IPS DF 6.9 (cell line): ENCODE results near the gene CAPZB.

ENCODE experiments used
- DNase-seq: peaks from one replicate; pipeline ENCODE4 v3.0.0-alpha.2; 2013; ENCODE audit warnings: low read depth, low spot score
- H3K27ac ChIP-seq: one replicate; pipeline ENCODE4 v1.5.1; 2013; ENCODE audit warnings: low read length, control low read depth
- H3K27me3 ChIP-seq: 2 replicates; pipeline ENCODE4 v1.6.1; 2013; ENCODE audit warnings: mild to moderate bottlenecking, low read length; ENCODE audit not compliant: control insufficient read depth, insufficient read depth
- H3K36me3 ChIP-seq: 2 replicates; pipeline ENCODE4 v1.6.1; 2013; ENCODE audit warnings: low read length; ENCODE audit not compliant: control insufficient read depth, insufficient read depth
- H3K4me1 ChIP-seq: 2 replicates; pipeline ENCODE4 v1.6.1; 2013; ENCODE audit warnings: low read length; ENCODE audit not compliant: control insufficient read depth, insufficient read depth
- H3K4me3 ChIP-seq: 2 replicates; pipeline ENCODE4 v1.5.1; 2013; ENCODE audit warnings: mild to moderate bottlenecking, low read length
- H3K9me3 ChIP-seq: 2 replicates; pipeline ENCODE4 v1.6.1; 2013; ENCODE audit warnings: low read length, inconsistent platforms; ENCODE audit not compliant: control insufficient read depth, insufficient read depth
- WGBS: extraction: QIAGEN DNeasy Blood & Tissue Kit; methylation state at CpG from one replicate; pipeline ENCODE4 v1.1.7; 2013; ENCODE audit warnings: mixed read lengths, missing lambda C conversion rate; ENCODE audit not compliant: insufficient read length, insufficient coverage; 5-methylcytosine and 5-hydroxymethylcytosine counted together

CAPZB gene

GRCh38 chr1:19406680-19407079, 78.7 kb downstream of the CAPZB start:
- no peaks in the 10 kb centered on the region for H3K27me3 ChIP-seq
- no peaks in the 10 kb centered on the region for H3K9me3 ChIP-seq
- peaks cover 11% of the 10 kb centered on the region; the same call in 1 of the 2 replicates for H3K4me1 ChIP-seq
- H3K36me3 ChIP-seq, result no peaks in the 10 kb centered on the region
- H3K27ac ChIP-seq, result no peak overlapping the region
- no CpG with 5 or more reads among the region's 5 CpGs for WGBS
- no peak for DNase-seq
- H3K4me3 ChIP-seq, result no peak overlapping the region

- no peak overlapping the region for H3K27ac ChIP-seq
- WGBS, result no CpG with 5 or more reads among the region's 22 CpGs
- no peaks in the 10 kb centered on the region for H3K36me3 ChIP-seq
- no peaks in the 10 kb centered on the region for H3K9me3 ChIP-seq
- DNase-seq, result no peak
- H3K27me3 ChIP-seq, result no peaks in the 10 kb centered on the region
- peaks cover 12% of the 10 kb centered on the region; the same call in 1 of the 2 replicates for H3K4me1 ChIP-seq
- no peak overlapping the region for H3K4me3 ChIP-seq
Measured at GRCh38 chr1:19405761-19406487, 79.4 kb downstream of the CAPZB start.

GRCh38 chr1:19405195-19405760, 80.1 kb downstream of the CAPZB start:
- no peaks in the 10 kb centered on the region for H3K27me3 ChIP-seq
- H3K36me3 ChIP-seq, result no peaks in the 10 kb centered on the region
- H3K4me1 ChIP-seq, result peaks cover 16% of the 10 kb centered on the region; the same call in 1 of the 2 replicates
- WGBS, result no CpG with 5 or more reads among the region's 10 CpGs
- no peaks in the 10 kb centered on the region for H3K9me3 ChIP-seq
- no peak overlapping the region for H3K27ac ChIP-seq
- DNase-seq, result no peak
- H3K4me3 ChIP-seq, result no peak overlapping the region

- no peak for DNase-seq
- no peaks in the 10 kb centered on the region for H3K36me3 ChIP-seq
- H3K27ac ChIP-seq, result no peak overlapping the region
- no peaks in the 10 kb centered on the region for H3K27me3 ChIP-seq
- no peaks in the 10 kb centered on the region for H3K9me3 ChIP-seq
- H3K4me3 ChIP-seq, result no peak overlapping the region
- WGBS, result no CpG with 5 or more reads among the region's 5 CpGs
- H3K4me1 ChIP-seq, result peaks cover 16% of the 10 kb centered on the region; the same call in 1 of the 2 replicates
Measured at GRCh38 chr1:19404748-19405147, 80.6 kb downstream of the CAPZB start.

GRCh38 chr1:19403256-19403655, 82.1 kb downstream of the CAPZB start:
- H3K9me3 ChIP-seq, result no peaks in the 10 kb centered on the region
- H3K27me3 ChIP-seq, result no peaks in the 10 kb centered on the region
- no peaks in the 10 kb centered on the region for H3K36me3 ChIP-seq
- no CpG with 5 or more reads among the region's 5 CpGs for WGBS
- no peak overlapping the region for H3K4me3 ChIP-seq
- no peak overlapping the region for H3K27ac ChIP-seq
- no peak for DNase-seq
- peaks cover 16% of the 10 kb centered on the region; the same call in 1 of the 2 replicates for H3K4me1 ChIP-seq

- no peak for DNase-seq
- WGBS, result no CpG with 5 or more reads among the region's 7 CpGs
Measured at GRCh38 chr1:19402031-19402813, 83.1 kb downstream of the CAPZB start.

DNA sequence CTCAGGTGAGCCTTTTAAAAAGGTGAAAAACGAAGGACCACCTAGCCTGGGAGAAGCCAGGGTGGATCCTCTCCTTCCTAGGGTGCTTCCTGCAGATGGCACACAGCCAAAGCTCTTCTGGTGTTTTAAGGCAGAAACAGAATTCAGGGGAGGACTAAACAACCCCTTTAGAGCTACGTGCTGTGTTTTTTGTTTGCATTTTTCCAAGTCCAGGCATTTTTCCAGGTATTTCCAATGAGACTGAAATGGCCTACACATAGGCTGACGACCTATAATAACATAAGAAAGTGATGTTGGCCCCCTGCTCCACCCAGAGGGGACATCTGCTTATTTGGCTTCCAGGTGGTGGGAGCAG, 83.8 kb downstream of the CAPZB start:
- H3K36me3 ChIP-seq, result no peaks in the 10 kb centered on the region
- no peak overlapping the region for H3K27ac ChIP-seq
- DNase-seq, result no peak
- H3K9me3 ChIP-seq, result no peaks in the 10 kb centered on the region
- whole genome bisulfite sequencing, result no CpG with 5 or more reads among the region's 3 CpGs
- no peak overlapping the region for H3K4me3 ChIP-seq
- no peaks in the 10 kb centered on the region for H3K27me3 ChIP-seq
- peaks cover 13% of the 10 kb centered on the region; the same call in 1 of the 2 replicates for H3K4me1 ChIP-seq

More at GRCh38 chr1:19402031-19402813, 83.1 kb downstream of the CAPZB start:
- Histone ChIP-seq H3K9me3 (no peaks in the 10 kb centered on the region), H3K4me1 (peaks cover 13% of the 10 kb centered on the region; the same call in 1 of the 2 replicates), H3K27me3 (no peaks in the 10 kb centered on the region), H3K36me3 (no peaks in the 10 kb centered on the region), H3K27ac (no peak overlapping the region), H3K4me3 (no peak overlapping the region)

DNA sequence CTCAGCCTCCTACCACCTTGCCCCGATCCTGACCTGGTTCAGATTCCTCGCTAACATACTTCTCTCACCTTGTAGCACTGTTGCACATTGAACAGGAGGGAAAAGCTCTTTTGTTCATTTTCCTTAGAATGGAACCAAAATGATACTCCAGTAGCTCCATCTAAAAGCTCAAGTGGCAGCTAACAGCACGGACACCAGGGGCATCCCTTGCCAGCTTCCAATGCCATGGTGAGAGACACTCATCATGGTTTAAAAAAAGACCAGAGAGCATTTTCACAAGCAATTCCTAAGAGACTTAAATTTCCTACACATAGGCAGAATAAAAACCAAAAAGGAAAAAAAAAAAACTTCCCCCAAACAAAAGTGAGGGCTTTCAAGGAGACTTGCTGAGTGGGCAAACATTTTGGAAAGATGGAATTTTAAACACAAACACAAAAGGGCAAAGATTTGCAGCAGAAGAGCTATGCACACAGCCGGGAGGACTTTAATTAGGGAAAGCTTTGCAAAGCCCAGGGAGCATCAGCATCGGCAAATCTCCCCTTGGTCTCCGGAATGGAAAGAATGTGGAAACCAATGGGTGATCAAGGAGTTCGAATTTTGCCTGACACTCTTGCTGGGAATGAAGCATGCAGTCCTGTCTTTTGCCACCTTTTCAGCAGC, 84.3 kb downstream of the CAPZB start:
- Histone ChIP-seq H3K36me3 (no peaks in the 10 kb centered on the region; the same call in 1 of the 2 replicates), H3K27ac (no peak overlapping the region), H3K9me3 (no peaks in the 10 kb centered on the region), H3K4me3 (no peak overlapping the region), H3K4me1 (peaks cover 12% of the 10 kb centered on the region), H3K27me3 (no peaks in the 10 kb centered on the region)
- WGBS, result no CpG with 5 or more reads among the region's 7 CpGs
- peak; percentile 35 for DNase-seq

DNA sequence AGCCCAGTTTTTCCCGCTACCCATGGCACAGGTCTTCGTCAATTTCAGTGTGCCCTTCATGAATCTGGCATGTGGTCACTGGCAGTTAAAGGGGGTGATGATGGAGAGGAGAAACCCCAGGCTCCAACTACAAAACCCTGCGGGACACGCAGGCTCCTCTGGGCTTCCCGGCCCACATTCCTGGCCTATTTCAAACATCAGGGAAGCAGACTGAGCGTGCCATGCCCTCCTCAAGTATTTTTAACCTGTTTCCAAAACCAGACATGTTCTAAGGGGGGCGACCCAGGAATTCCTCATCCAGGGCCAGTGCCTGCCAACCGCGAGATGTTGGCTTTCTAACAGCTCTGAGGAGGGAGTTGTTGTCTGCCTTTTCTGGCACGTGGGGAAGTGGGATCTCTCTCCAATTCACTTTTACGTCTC, 85.1 kb downstream of the CAPZB start:
- Histone ChIP-seq H3K4me1 (peaks cover 16% of the 10 kb centered on the region), H3K27me3 (no peaks in the 10 kb centered on the region), H3K36me3 (no peaks in the 10 kb centered on the region; the same call in 1 of the 2 replicates), H3K9me3 (no peaks in the 10 kb centered on the region), H3K4me3 (no peak overlapping the region), H3K27ac (no peak overlapping the region)
- DNase-seq, result no peak
- no CpG with 5 or more reads among the region's 11 CpGs for WGBS

DNA sequence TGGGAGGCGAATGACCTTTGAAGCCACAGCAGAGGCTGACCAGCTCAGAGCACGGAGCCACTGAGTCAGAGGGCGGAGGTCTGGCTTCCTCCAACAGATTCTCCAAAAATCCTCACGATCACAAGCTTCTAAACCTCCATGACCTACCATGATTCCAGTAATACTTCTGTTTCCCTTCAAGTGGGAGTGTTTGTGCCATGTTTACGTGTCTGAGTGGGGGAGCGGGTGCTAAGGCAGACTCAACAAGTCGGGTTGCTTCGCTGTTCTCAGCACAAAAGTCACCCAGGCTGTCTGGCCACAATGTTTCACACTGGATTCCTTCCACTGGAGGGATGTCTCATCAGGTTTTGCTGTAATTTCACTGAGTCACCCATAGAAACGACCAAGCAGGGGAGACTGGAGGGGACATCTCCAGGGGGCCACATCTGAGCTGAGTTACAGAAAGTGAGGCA, 87.0 kb downstream of the CAPZB start:
- Histone ChIP-seq H3K27me3 (no peaks in the 10 kb centered on the region), H3K36me3 (no peaks in the 10 kb centered on the region; the same call in 1 of the 2 replicates), H3K4me3 (no peak overlapping the region), H3K4me1 (peaks cover 16% of the 10 kb centered on the region), H3K27ac (no peak overlapping the region), H3K9me3 (no peaks in the 10 kb centered on the region)
- no CpG with 5 or more reads among the region's 9 CpGs for WGBS
- no peak for DNase-seq
